GM12878 (cell line): ENCODE measurements around the gene ZSCAN10. TPM values are rescaled to one million over a fixed set of nuclear protein-coding genes. Genes with fewer than 3 reads are reported as not detected.
A peak's percentile ranks its signal among the peaks of the same experiment; 100 is the strongest.

ENCODE experiments used
- ATAC-seq: fragments of 200-7000 bp; cut with Tn5 transposase; 3 replicates; pipeline ENCODE4 v1.9.1; 2020; ENCODE audit warnings: mild to moderate bottlenecking, moderate library complexity
- BruUV-seq: library from RNA; stranded (reverse); fragments of 400-500 nt; replicated peaks from 2 replicates; lab custom pipeline; 2021; lab: Mats Ljungman, UMichigan
- CTCF ChIA-PET: fragments of 300-600 bp; sonication (Branson Sonifier 250); formaldehyde crosslinking; extraction: SDS; loops from one replicate; lab custom pipeline; 2021; ENCODE audit warnings: inconsistent platforms; lab: Yijun Ruan, JAX
- POLR2A ChIA-PET: fragments of 350-600 bp; formaldehyde crosslinking; extraction: SDS; loops from one replicate; lab custom pipeline; 2021; ENCODE audit warnings: inconsistent platforms; lab: Charles Lee
- RAD21 ChIA-PET: fragments of 300-600 bp; sonication (Branson Sonifier 250); formaldehyde crosslinking; loops from one replicate; lab custom pipeline; 2023; ENCODE audit warnings: antibody characterized with exemption; ENCODE audit not compliant: unreplicated experiment; lab: Charles Lee
- SMC1A ChIA-PET: fragments of 300-600 bp; sonication (Branson Sonifier 250); formaldehyde crosslinking; loops from one replicate; lab custom pipeline; 2023; ENCODE audit not compliant: unreplicated experiment, uncharacterized antibody; lab: Charles Lee
- DNase-seq: peaks from one replicate; pipeline ENCODE4 v3.0.0-alpha.2; 2011; ENCODE audit warnings: low read depth, low spot score
- FAIRE-seq: peaks from 3 replicates; lab custom pipeline; 2011; peaks lifted over from hg19 to GRCh38; lab: Jason Lieb, UNC
- H2AFZ ChIP-seq: 2 replicates; pipeline ENCODE4 v1.6.0; 2011; ENCODE audit warnings: low read depth, low read length, control low read depth; ENCODE audit not compliant: control insufficient read depth
- H3K27ac ChIP-seq: 2 replicates; pipeline ENCODE4 v1.5.1; 2011; ENCODE audit warnings: control low read depth; ENCODE audit not compliant: control insufficient read depth, insufficient read depth
- H3K27me3 ChIP-seq, 2 experiments: replicated peaks in 1 of 2; 2 replicates each; pipeline versions ENCODE4 v1.6.0 to v1.6.1; 2011; ENCODE audit warnings: low read length in 1 of 2; ENCODE audit not compliant: control insufficient read depth in 2 of 2, insufficient read depth in 2 of 2
- H3K36me3 ChIP-seq, 2 experiments: 2 replicates each; pipeline ENCODE4 v1.5.1; 2011; ENCODE audit warnings: low read length in 1 of 2; ENCODE audit not compliant: control insufficient read depth in 2 of 2, insufficient read depth in 2 of 2
- H3K4me1 ChIP-seq: 2 replicates; pipeline ENCODE4 v1.6.1; 2011; ENCODE audit warnings: mild to moderate bottlenecking, low read length, moderate library complexity, mixed read lengths; ENCODE audit not compliant: control insufficient read depth, insufficient read depth
- H3K4me2 ChIP-seq: 2 replicates; pipeline ENCODE4 v1.6.0; 2011; ENCODE audit warnings: control low read depth; ENCODE audit not compliant: control insufficient read depth, insufficient read depth
- H3K4me3 ChIP-seq: fragments of 200-600 bp; sonication (generic); 2 replicates; pipeline ENCODE4 v1.5.1; 2016
- H3K79me2 ChIP-seq: 2 replicates; pipeline ENCODE4 v1.6.0; 2011; ENCODE audit warnings: low read length; ENCODE audit not compliant: control insufficient read depth, insufficient read depth
- H3K9ac ChIP-seq: 2 replicates; pipeline ENCODE4 v1.8.0; 2011; ENCODE audit warnings: low read length, control low read depth, mixed read lengths; ENCODE audit not compliant: control insufficient read depth, insufficient read depth
- H3K9me3 ChIP-seq: replicated peaks from 3 replicates; pipeline ENCODE4 v1.5.1; 2011; ENCODE audit warnings: mild to moderate bottlenecking, low read length; ENCODE audit not compliant: control insufficient read depth, insufficient read depth
- H4K20me1 ChIP-seq: 2 replicates; pipeline ENCODE4 v1.6.0; 2011; ENCODE audit not compliant: control insufficient read depth, insufficient read depth
- BMI1 ChIP-seq: fragments of 450-650 bp; IDR thresholded peaks from 2 replicates; pipeline ENCODE4 v1.6.1; 2016; ENCODE audit warnings: mild to moderate bottlenecking, moderate library complexity, borderline replicate concordance
- HCFC1 ChIP-seq: fragments of 150-350 bp; IDR thresholded peaks from 2 replicates; pipeline ENCODE4 v1.6.1; 2014; ENCODE audit warnings: low read length
- MEF2A ChIP-seq: IDR thresholded peaks from 2 replicates; pipeline ENCODE4 v1.6.1; 2011; ENCODE audit warnings: low read depth, mild to moderate bottlenecking, low read length, moderate library complexity; ENCODE audit not compliant: insufficient read depth
- NBN ChIP-seq: fragments of 450-650 bp; IDR thresholded peaks from 2 replicates; pipeline ENCODE4 v1.6.1; 2016
- NKRF ChIP-seq: fragments of 450-650 bp; conservative IDR thresholded peaks from 2 replicates; pipeline ENCODE4 v1.6.1; 2017; ENCODE audit warnings: mild to moderate bottlenecking, moderate library complexity
- NR2C1 ChIP-seq: fragments of 450-650 bp; IDR thresholded peaks from 2 replicates; pipeline ENCODE4 v1.6.1; 2017; ENCODE audit warnings: antibody characterized with exemption, mild to moderate bottlenecking, moderate library complexity
- NR2F1 ChIP-seq: fragments of 450-650 bp; conservative IDR thresholded peaks from 2 replicates; pipeline ENCODE4 v1.6.1; 2017; ENCODE audit warnings: mild to moderate bottlenecking
- PML ChIP-seq: IDR thresholded peaks from 2 replicates; pipeline ENCODE4 v1.6.1; 2012; ENCODE audit warnings: low read length, inconsistent platforms
- POLR2A ChIP-seq: IDR thresholded peaks from 2 replicates; pipeline ENCODE4 v1.6.1; 2011; ENCODE audit warnings: low read depth, mild to moderate bottlenecking, low read length
- RB1 ChIP-seq: fragments of 450-650 bp; formaldehyde crosslinking; IDR thresholded peaks from 2 replicates; pipeline ENCODE4 v1.6.1; 2017; ENCODE audit warnings: mild to moderate bottlenecking, borderline replicate concordance
- RCOR1 ChIP-seq: conservative IDR thresholded peaks from 2 replicates; pipeline ENCODE4 v1.6.1; 2012; ENCODE audit warnings: low read depth, low read length, improper control_type of control experiment
- SIN3A ChIP-seq: IDR thresholded peaks from 2 replicates; pipeline ENCODE4 v1.6.1; 2012; ENCODE audit warnings: low read depth, low read length, improper control_type of control experiment
- SIX5 ChIP-seq: IDR thresholded peaks from 2 replicates; pipeline ENCODE4 v1.6.1; 2011; ENCODE audit warnings: mild to moderate bottlenecking, low read depth, low read length, moderate library complexity; ENCODE audit not compliant: severe bottlenecking
- SMC3 ChIP-seq: IDR thresholded peaks from 2 replicates; pipeline ENCODE4 v1.6.1; 2011; ENCODE audit warnings: low read length, improper control_type of control experiment, borderline replicate concordance
- SP1 ChIP-seq: IDR thresholded peaks from one replicate; pipeline ENCODE4 v1.6.1; 2011; ENCODE audit warnings: low read depth, low read length
- TAF1 ChIP-seq: IDR thresholded peaks from 2 replicates; pipeline ENCODE4 v1.6.1; 2011; ENCODE audit warnings: mild to moderate bottlenecking, low read depth, low read length, borderline replicate concordance
- ZNF274 ChIP-seq: IDR thresholded peaks from one replicate; pipeline ENCODE4 v1.8.0; 2011; ENCODE audit not compliant: insufficient read length, insufficient read depth
- ZNF622 ChIP-seq: fragments of 450-650 bp; IDR thresholded peaks from 2 replicates; pipeline ENCODE4 v1.6.1; 2017; ENCODE audit warnings: mild to moderate bottlenecking, inconsistent platforms
- ZZZ3 ChIP-seq: IDR thresholded peaks from 2 replicates; pipeline ENCODE4 v1.6.1; 2011; ENCODE audit warnings: low read depth; ENCODE audit not compliant: control insufficient read depth, insufficient read length
- WGBS: methylation state at CpG from one replicate; pipeline ENCODE4 v1.1.6; 2016; ENCODE audit warnings: low lambda C conversion rate; ENCODE audit not compliant: insufficient replicate concordance, insufficient coverage; ENCODE audit errors: missing lambda C conversion rate; 5-methylcytosine and 5-hydroxymethylcytosine counted together
- in situ Hi-C: fragments of 300-500 bp; cut with MboI; formaldehyde crosslinking; loops from 9 replicates; pipeline ENCODE4 v1.14.3; 2018; ENCODE audit warnings: mixed read lengths
- intact Hi-C: fragments of 100-400 bp; cut with micrococcal nuclease; formaldehyde crosslinking; loops from one replicate; pipeline ENCODE4 v1.14.2; 2022; ENCODE audit not compliant: unreplicated experiment
- polyA plus RNA-seq, 11 experiments: library from polyadenylated mRNA; depleted of rRNA in 4 of 11; unstranded in 6 of 11; stranded (reverse) in 5 of 11; fragments of >200 nt; fragmentation: Nextera tagmentation in 4 of 11; fragmentation: Illumina TruSeq in 1 of 11; extraction: Ambion mirVana in 4 of 11; extraction: Trizol in 1 of 11; gene quantifications; 1 replicate in 1 of 11; 2 replicates in 10 of 11; pipeline versions ENCODE4 v1.2.1 to v1.2.3, GENCODE V29; 2011 to 2016; ENCODE audit warnings: inconsistent platforms in 2 of 11, missing spikeins in 2 of 11, low read depth in 1 of 11
- total RNA-seq, 4 experiments: library from RNA; depleted of rRNA in 3 of 4; stranded (reverse); fragments of >200 nt in 3 of 4; fragmentation: Illumina TruSeq in 1 of 4; extraction: Trizol in 1 of 4; gene quantifications; 2 replicates each; pipeline versions ENCODE4 v1.2.1 to v1.2.3, GENCODE V29; 2013 to 2021
- TF ChIP-seq, protein P1 (sequence below): fragments of 450-650 bp; formaldehyde crosslinking; IDR thresholded peaks from 2 replicates; pipeline ENCODE4 v1.4.0; 2020; ENCODE audit warnings: mild to moderate bottlenecking, moderate library complexity

Gene ZSCAN10
- total and polyA plus RNA-seq, 10 of the 15 experiments (the other 5 are each of a cell fraction or from before 2014, with no cell fraction given) = 0.06 to 0.33 TPM; not detected in 8

GRCh38 chr16:3106205-3106928, 7.3 kb upstream of the ZSCAN10 start:
- Histone ChIP-seq H3K27ac (peak overlapping the region; percentile 74), H3K27me3 (no peaks in the 10 kb centered on the region), H3K4me1 (peaks cover 10% of the 10 kb centered on the region), H3K36me3 (no peaks in the 10 kb centered on the region), H3K9ac (peak overlapping the region; percentile 87), H3K4me2 (peak overlapping the region; percentile 82), H3K4me3 (peak overlapping the region; percentile 78), H3K79me2 (no peaks in the 10 kb centered on the region), H3K9me3 (no peaks in the 10 kb centered on the region), H2AFZ (peak overlapping the region; percentile 89), H4K20me1 (no peaks in the 10 kb centered on the region)
- FAIRE-seq (peak; percentile 78), ATAC-seq (peak; percentile 95), DNase-seq (no peak)
- BruUV-seq = no TSS peak
- CTCF ChIA-PET = interaction anchor here (0.9 to 21.2 kb wide), 4 partner anchors 22 to 79 kb away, joined by 3 to 396 read pairs (median 4); no protein-coding TSS in a partner anchor
- WGBS = 1% methylated on average over 57 of the region's 74 CpGs
- intact Hi-C loops = no loop called here
- SMC1A ChIA-PET = interaction anchor here (1.1 to 1.3 kb wide), 4 partner anchors 10 to 28 kb away, joined by 3 to 4 read pairs (median 4); partner anchors contain the start of gene ZNF213
- POLR2A ChIA-PET = interaction anchor here (0.6 to 2.0 kb wide), 8 partner anchors 9 to 157 kb away, joined by 3 to 13 read pairs (median 6); partner anchors contain the start of gene ZNF213
- RAD21 ChIA-PET = interaction anchor here (0.9 to 2.4 kb wide), 4 partner anchors 19 to 41 kb away, joined by 3 to 15 read pairs (median 6); partner anchors contain the start of genes IL32 and ZNF213
- in situ Hi-C loops = no loop called here
- TF ChIP-seq POLR2A (peak; percentile 90), NKRF (peak; percentile 72; the same call in 1 of the 2 replicates), SIX5 (peak; percentile 48), HCFC1 (peak; percentile 68), SIN3A (peak; percentile 89), NR2C1 (peak; percentile 67), PML (peak; percentile 83; the same call in 1 of the 2 replicates), RB1 (peak; percentile 92; the same call in 1 of the 2 replicates), ZZZ3 (no peak), NBN (peak; percentile 44; the same call in 1 of the 2 replicates), ZNF274 (no peak), MEF2A (0 out of 2 replicates have a peak, but pooled peaks have one; percentile 28), ZNF622 (peak; percentile 47; the same call in 1 of the 2 replicates), NR2F1 (peak; percentile 74), TAF1 (peak; percentile 86), BMI1 (peak; percentile 61; the same call in 1 of the 2 replicates), RCOR1 (0 out of 2 replicates have a peak, but pooled peaks have one; percentile 52), SMC3 (no peak), SP1 (peak; percentile 40)
- TF ChIP-seq, protein P1, sequence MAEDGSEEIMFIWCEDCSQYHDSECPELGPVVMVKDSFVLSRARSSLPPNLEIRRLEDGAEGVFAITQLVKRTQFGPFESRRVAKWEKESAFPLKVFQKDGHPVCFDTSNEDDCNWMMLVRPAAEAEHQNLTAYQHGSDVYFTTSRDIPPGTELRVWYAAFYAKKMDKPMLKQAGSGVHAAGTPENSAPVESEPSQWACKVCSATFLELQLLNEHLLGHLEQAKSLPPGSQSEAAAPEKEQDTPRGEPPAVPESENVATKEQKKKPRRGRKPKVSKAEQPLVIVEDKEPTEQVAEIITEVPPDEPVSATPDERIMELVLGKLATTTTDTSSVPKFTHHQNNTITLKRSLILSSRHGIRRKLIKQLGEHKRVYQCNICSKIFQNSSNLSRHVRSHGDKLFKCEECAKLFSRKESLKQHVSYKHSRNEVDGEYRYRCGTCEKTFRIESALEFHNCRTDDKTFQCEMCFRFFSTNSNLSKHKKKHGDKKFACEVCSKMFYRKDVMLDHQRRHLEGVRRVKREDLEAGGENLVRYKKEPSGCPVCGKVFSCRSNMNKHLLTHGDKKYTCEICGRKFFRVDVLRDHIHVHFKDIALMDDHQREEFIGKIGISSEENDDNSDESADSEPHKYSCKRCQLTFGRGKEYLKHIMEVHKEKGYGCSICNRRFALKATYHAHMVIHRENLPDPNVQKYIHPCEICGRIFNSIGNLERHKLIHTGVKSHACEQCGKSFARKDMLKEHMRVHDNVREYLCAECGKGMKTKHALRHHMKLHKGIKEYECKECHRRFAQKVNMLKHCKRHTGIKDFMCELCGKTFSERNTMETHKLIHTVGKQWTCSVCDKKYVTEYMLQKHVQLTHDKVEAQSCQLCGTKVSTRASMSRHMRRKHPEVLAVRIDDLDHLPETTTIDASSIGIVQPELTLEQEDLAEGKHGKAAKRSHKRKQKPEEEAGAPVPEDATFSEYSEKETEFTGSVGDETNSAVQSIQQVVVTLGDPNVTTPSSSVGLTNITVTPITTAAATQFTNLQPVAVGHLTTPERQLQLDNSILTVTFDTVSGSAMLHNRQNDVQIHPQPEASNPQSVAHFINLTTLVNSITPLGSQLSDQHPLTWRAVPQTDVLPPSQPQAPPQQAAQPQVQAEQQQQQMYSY (CRISPR knock-in tag) = no peak
